ENCODE data around the gene AMIGO1.
"Not testable (repeated sequence)": the region's sequence is repeated elsewhere in the genome, so short reads cannot be mapped to it uniquely, and the experiment has no call there.

Gene AMIGO1

DNA sequence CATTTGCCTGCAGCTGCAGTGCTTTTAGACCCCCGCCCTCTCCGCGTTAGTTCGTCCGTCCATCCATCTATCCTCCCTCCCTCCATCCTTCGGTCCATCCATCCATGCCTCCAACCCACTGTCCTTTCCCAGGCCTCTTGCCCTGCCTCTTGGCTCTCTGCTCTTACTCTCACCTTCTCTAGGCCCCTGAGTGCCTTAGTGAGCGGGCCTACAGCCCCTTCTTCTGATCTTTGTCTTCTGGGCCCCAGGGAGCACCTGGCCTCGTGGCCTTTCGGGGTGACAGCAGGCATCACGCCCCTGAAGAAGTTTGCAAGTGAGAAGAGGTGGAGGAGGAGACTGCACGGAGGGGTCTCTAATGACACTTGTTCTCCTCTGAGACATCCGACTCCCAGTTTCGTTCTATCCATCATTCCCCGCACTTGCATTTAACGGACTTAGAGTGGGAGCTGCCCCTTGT is 25.0 kb downstream of the AMIGO1 start:
- DNase-seq = no peak

GRCh38 chr1:109483672-109484518 is 25.6 kb downstream of the AMIGO1 start, which contains the start of gene ATXN7L2:
TSS of gene ATXN7L2 (plus strand) at chr1:109483905. CDS start at chr1:109483954, 49 bp downstream.
- peak; percentile 52 to 97 (median 91) for DNase-seq

GRCh38 chr1:109482791-109483671 is 26.5 kb downstream of the AMIGO1 start:
- peak in 26 of 56 donors; percentile 43 to 85 (median 69) for DNase-seq

DNA sequence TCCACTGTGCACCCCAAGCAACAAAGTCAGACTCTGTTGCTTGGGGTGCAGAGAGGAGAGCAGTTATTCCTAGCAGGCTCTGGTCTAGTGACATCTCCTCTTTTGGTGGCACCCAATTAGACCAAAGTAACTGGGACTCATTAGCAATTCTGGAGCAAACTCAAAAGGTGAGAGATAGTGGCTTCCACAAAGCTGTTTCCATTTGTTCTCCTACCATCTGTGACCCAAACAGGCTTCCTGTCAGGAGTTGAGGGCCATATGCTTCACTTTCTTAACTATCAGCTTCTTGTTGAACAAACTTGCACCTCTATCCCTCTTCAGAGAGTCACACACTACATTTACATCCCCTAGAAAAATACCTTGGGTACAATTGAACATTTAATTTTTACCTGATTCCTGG is 27.3 kb downstream of the AMIGO1 start:
- no peak for DNase-seq

DNA sequence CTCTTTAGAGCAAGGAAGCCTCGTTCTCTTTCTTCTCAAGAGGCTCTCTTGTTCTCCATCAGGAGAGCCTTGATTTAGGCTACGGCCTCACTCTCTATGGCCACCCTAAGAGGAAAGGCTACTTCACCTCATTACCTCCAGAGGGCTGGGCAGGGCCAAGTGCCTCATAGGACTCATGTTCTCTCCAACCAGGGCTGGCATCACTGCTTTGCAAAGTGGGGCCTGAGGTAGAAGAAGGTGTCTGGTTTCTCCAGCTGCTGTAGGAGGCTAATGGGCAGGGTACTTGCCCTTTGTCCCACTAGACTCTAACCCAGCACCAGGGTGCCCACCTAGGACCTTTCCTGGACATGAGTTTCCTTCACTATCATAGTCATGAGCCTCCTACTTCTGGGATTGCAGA is 27.9 kb downstream of the AMIGO1 start:
- no peak for DNase-seq

- DNase-seq = no peak
Measured at GRCh38 chr1:109479901-109480300, 29.6 kb downstream of the AMIGO1 start.

DNA sequence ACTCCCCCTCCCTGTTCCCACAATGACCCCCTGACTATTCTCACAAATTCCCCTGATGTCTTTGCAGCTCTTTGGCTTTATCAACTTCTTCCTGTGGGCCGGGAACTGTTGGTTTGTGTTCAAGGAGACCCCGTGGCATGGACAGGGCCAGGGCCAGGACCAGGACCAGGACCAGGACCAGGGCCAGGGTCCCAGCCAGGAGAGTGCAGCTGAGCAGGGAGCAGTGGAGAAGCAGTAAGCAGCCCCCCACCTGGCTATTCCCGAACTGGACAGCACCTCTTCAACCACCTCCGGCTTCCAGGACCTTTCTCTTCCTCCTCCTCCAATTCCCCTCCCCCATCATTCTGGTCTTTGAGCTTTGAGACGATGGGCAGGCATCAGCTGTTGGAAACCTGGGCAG is 30.2 kb downstream of the AMIGO1 start:
- DNase-seq = no peak

GRCh38 chr1:109478806-109479205 is 30.7 kb downstream of the AMIGO1 start:
- DNase-seq = no peak

GRCh38 chr1:109477821-109478220 is 31.7 kb downstream of the AMIGO1 start:
- DNase-seq = no peak

GRCh38 chr1:109476825-109477224 is 32.7 kb downstream of the AMIGO1 start:
- no peak for DNase-seq

DNA sequence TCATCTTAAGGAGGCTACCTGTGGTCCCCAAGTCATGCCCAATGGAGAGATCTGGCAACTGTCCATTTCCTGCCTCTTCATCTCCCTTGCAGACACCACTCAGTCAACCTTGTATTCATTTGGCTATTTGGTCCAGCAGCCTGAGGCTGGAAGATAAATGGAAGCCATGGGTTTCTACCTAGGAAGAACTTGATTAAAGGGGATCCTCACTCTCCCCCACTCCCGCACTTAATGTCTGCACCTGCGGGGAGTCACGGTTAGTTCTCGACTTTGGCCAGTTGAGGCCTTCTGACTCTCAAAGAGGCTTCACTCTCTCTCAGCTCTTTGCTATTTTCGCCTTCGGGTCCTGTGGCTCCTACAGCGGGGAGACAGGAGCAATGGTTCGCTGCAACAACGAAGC is 34.3 kb downstream of the AMIGO1 start:
- DNase-seq = no peak

- DNase-seq = no peak
Measured at GRCh38 chr1:109474697-109475096, 34.8 kb downstream of the AMIGO1 start.

DNA sequence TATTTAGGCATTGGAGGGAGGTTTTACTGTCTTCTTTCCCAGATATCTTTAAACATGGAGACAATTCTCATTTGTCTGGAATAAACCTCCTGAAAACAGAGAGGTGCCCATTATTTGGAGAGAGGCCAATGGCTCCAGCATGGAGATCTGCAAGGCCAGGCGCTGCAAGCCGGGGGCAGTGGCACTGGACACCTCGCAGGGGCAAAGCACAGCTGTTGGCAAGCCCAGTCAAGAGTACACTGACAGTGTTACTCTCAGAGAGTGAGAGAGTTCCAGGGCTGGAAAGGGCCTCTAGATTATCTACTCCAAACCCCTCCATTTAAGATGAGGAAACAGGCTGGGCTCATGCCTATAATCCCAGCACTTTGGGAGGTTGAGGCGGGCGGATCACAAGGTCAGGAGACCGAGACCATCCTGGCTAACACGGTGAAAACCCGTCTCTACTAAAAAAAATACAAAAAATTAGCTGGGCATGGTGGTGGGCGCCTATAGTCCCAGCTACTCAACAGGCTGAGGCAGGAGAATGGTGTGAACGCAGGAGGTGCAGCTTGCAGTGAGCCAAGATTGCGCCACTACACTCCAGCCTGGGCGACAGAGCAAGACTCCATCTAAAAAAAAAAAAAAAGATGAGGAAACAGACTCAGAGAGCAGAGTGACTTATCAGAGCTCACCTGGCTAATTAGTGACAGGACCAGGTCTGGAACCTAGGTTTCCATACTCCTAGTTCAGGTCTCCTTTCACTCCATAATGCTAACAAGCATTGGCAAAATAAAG is 36.1 kb downstream of the AMIGO1 start:
- DNase-seq = not testable (repeated sequence)

GRCh38 chr1:109472779-109473178 is 36.7 kb downstream of the AMIGO1 start:
- DNase-seq = no peak

- no peak for DNase-seq
Measured at GRCh38 chr1:109470245-109470644, 39.3 kb downstream of the AMIGO1 start.

DNA sequence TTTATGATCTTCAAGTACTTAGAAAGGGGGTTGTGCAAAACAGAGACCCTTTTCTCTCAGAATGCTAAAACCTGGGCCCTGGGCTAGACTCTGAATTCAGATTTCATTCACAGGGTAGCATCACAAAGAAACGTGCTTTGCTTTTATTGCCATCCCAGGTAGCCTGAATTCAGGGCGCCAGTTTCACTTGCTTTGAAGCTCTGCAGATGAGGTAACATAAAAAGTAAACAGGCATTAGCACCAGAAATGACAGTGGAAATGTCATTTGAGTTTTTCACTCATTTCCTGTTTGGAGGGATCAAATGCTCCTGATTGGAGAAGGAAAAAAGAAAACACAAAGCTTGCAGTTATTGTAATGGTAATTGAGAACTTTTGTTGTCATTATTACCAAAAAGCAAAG is 40.6 kb downstream of the AMIGO1 start:
- no peak for DNase-seq

GRCh38 chr1:109468061-109468460 is 41.5 kb downstream of the AMIGO1 start:
- no peak for DNase-seq

DNA sequence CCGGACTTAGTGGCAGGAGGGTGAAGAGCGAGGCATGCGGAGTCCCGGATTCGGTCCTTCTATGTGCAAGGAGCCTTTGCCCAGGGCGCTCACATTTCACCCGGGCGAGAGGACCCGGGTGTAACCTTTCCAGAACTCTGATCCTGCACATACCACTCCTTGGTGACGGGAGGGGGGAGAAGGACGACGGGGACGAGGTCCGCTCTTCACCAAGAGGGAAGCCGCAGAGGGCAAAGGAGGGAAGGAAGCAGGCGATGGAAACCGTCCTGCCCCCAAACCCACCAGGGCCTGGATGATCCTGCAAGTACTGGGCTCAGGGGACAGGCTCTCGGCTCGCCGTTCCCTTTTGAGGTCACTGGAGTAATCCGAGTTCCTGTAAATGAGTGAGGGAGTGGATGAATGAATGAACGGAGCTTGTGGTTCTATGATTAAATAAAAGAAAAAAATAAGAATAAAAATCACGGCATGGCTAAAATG is 42.2 kb downstream of the AMIGO1 start:
- DNase-seq = no peak

DNA sequence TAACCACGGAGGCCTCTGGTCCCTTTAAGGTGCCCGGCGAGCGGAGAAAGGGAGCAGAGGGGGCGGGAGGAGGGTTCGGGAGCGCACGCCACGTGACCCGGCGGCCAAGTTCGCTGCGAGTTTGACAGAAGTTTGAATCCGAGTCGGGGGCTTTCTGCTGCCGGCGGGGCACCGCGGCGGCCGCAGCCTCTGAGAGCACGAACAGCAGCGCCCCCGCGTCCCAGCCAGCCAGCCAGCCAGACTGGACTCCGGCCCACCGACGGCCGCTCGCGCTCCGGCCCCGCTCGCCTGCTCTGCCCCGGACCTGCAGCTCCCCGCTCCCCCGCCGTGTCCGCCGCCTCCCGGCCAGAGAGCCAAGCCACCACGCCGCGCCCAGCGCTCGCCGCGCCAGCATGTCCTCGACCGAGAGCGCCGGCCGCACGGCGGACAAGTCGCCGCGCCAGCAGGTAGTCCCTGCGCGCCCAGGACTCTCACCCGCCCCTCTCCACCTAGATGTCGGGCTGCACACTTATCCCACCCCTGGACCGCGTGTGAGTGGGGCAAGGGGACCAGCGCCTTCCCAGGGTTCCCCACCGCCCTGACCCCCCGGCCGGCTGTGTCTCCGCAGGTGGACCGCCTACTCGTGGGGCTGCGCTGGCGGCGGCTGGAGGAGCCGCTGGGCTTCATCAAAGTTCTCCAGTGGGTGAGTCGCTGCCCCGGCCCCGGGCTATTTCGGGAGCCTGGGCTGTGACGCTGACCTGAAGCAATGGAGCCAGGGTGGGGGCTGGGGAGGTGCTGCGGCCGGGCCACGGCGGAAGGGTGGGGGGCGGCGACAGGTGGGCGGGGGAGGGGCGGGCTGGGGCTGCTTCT is 42.9 kb downstream of the AMIGO1 start, which contains the start of gene SYPL2:
Gene SYPL2, plus strand, starts transcription at position 95 of the 849 bp plus-strand sequence. Its CDS starts 298 bp downstream, at position 393.
- DNase-seq = peak in 13 of 56 donors; percentile 10 to 48 (median 34)

- DNase-seq = no peak
Measured at GRCh38 chr1:109466125-109466451, 43.4 kb downstream of the AMIGO1 start.

Measured in amygdala (tissue), 56 donors.